EH (cell line): ENCODE measurements around the gene PCDHGA1.
"Not testable (repeated sequence)": the region's sequence is repeated elsewhere in the genome, so short reads cannot be mapped to it uniquely, and the experiment has no call there.

Experiments
- DNase-seq: peaks from one replicate; pipeline ENCODE4 v3.0.0-alpha.2; 2015; ENCODE audit warnings: low read depth

PCDHGA1 gene

DNA sequence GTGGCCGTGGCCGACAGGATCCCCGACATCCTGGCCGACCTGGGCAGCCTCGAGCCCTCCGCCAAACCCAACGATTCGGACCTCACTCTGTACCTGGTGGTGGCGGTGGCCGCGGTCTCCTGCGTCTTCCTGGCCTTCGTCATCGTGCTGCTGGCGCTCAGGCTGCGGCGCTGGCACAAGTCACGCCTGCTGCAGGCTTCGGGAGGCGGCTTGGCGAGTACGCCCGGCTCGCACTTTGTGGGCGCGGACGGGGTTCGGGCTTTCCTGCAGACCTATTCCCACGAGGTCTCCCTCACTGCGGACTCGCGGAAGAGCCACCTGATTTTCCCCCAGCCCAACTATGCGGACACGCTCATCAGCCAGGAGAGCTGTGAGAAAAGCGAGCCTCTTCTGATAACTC, 15.7 kb downstream of the PCDHGA1 start:
- not testable (repeated sequence) for DNase-seq

DNA sequence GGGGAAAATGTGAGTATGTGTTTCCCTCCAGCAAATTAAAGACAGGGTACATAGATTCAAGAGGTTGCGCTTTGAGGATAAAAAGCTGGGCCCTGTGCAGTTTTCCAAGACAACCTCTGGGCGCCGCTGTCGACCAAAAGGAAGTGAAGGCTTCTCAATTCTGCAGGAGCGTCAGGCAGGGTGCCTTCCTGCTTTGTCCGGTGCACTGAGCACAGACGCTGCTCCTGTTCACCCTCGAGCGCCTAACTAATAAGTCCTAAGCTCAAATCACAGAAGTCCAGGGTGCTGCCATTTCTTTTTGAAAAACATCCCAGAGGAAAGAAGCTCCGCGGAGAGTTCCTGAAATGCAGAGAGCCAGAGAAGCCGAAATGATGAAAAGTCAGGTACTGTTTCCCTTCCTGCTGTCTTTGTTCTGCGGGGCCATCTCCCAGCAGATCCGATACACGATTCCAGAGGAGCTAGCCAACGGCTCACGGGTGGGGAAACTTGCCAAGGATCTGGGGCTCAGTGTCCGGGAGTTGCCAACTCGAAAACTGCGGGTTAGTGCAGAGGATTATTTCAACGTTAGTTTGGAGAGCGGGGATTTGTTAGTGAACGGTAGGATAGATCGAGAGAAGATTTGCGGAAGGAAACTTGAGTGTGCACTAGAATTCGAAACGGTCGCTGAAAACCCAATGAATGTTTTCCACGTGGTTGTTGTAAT, 19.8 kb downstream of the PCDHGA1 start, which contains the start of gene PCDHGB1:
TSS of gene PCDHGB1 (plus strand) at position 183 of the 703 bp plus-strand sequence. CDS start at position 345, 162 bp downstream.
- DNase-seq = peak; percentile 36

DNA sequence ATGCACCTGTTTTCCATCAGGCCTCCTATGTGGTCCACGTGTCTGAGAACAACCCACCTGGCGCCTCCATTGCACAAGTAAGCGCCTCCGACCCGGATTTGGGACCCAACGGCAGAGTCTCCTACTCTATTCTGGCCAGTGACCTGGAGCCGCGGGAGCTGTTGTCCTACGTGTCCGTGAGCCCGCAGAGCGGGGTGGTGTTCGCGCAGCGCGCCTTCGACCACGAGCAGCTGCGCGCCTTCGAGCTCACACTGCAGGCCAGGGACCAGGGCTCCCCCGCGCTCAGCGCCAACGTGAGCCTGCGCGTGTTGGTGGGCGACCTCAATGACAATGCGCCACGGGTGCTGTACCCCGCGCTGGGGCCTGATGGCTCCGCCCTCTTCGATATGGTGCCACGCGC, 21.3 kb downstream of the PCDHGA1 start:
- DNase-seq = no peak

DNA sequence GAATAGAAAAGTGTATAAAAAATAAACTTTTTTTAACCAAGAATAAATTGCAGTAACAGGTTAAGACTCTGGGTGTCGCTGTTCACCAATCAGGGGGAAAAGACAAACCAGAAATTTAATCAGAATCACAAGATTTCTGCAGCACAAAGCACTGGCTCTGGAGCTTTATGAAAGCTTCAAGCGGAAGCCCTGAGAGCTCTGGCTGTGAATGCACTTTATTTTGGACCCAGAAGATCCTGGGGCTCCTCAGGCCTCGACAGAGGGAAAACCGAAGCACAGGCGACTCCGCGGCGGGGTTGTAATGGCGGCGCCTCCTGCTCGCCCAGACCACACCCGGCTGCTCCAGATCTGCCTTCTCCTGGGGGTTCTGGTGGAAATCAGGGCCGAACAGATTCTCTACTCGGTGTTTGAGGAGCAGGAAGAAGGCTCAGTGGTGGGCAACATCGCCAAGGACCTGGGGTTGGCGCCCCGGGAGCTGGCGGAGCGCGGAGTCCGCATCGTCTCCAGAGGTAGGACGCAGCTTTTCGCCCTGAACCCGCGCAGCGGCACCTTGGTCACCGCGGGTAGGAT, 24.7 kb downstream of the PCDHGA1 start, which contains the start of gene PCDHGA4:
TSS of gene PCDHGA4 (plus strand) at position 122 of the 570 bp plus-strand sequence. CDS start at position 209, 87 bp downstream.
- DNase-seq = no peak

DNA sequence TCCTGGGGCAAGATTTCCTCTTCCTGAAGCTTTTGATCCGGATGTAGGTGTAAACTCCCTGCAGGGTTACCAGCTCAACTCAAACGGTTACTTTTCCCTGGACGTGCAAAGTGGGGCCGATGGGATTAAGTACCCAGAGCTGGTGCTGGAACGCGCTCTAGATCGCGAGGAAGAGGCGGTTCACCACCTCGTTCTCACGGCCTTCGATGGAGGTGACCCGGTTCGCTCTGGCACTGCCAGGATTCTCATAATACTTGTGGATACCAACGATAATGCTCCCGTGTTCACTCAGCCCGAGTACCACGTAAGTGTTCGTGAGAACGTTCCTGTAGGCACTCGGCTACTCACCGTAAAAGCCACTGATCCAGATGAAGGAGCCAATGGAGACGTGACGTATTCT, 25.3 kb downstream of the PCDHGA1 start:
- no peak for DNase-seq

DNA sequence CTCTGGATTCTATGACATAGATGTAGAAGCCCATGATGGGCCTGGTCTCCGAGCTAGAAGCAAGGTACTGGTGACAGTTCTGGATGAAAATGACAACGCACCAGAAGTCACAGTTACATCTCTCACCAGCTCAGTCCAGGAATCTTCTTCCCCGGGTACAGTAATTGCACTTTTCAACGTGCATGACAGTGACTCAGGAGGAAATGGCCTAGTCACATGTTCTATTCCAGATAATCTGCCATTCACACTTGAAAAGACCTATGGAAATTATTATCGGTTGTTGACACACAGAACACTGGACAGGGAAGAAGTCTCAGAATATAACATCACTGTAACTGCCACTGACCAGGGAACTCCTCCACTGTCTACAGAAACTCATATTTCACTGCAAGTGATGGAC, 25.8 kb downstream of the PCDHGA1 start:
- DNase-seq = no peak

DNA sequence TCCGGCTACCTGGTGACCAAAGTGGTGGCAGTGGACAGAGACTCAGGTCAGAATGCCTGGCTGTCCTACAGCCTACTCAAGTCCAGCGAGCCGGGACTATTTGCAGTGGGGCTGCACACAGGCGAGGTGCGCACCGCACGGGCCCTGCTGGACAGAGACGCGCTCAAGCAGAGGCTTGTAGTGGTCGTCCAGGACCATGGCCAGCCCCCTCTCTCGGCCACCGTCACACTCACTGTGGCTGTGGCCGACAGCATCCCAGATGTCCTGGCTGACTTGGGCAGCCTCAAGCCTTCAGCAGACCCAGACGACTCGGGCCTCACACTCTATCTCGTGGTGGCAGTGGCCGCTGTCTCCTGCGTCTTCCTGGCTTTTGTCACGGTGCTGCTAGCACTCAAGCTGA, 26.6 kb downstream of the PCDHGA1 start:
- no peak for DNase-seq

DNA sequence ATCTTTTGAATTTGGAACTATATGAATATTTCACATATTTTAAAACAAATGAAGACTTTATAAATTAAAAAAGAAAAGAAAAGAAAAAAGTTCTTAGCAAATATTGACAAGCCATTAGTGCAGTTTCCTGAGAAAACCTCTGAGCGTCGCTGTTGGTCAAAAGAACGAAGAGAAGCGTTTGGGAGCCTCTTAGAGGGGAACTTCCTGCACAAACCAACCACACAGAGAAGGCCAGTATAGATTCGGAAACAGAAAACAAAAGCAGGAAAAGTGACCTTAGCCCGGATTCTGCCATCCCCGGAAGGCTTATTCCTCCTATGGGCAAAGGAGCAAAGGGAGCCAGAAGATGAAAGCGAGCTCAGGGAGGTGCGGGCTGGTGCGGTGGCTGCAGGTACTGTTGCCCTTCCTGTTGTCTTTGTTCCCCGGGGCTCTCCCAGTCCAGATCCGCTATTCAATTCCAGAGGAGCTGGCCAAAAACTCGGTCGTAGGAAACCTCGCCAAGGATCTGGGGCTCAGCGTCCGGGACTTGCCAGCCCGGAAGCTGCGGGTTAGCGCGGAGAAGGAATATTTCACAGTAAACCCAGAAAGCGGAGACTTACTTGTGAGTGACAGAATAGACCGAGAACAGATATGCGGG, 29.6 kb downstream of the PCDHGA1 start, which contains the start of gene PCDHGB2:
TSS of gene PCDHGB2 (plus strand) at position 205 of the 637 bp plus-strand sequence. CDS start at position 347, 142 bp downstream.
- DNase-seq = peak; percentile 51

DNA sequence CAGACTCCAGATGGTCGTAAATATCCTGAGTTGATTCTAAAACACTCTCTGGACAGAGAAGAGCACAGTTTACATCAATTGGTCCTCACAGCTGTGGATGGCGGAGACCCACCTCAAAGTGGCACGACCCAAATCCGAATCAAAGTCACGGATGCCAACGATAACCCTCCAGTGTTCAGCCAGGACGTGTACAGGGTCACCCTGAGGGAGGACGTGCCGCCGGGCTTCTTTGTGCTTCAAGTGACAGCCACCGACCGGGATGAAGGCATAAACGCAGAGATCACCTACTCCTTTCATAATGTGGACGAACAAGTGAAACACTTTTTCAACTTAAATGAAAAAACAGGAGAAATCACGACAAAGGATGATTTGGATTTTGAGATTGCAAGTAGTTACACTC, 30.4 kb downstream of the PCDHGA1 start:
- DNase-seq = no peak

DNA sequence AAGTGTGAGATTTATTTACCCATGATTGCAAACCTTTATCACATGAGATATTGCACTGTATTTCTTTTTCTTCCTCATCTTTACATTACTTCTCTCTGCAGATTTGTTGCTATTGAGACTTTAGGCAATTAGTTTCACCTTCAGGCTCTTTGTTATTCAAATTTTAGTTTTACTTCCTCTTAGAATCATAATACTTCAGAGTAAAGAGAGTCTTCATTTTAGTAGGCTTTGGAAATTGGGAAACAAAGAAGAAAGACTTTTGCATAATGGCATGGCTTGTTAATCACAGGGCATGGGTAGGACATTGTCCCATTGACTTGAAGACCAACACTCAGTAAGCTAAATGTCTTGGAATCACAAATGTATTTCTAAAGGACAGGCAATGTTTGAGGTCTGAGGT, 32.4 kb downstream of the PCDHGA1 start:
- DNase-seq = no peak

DNA sequence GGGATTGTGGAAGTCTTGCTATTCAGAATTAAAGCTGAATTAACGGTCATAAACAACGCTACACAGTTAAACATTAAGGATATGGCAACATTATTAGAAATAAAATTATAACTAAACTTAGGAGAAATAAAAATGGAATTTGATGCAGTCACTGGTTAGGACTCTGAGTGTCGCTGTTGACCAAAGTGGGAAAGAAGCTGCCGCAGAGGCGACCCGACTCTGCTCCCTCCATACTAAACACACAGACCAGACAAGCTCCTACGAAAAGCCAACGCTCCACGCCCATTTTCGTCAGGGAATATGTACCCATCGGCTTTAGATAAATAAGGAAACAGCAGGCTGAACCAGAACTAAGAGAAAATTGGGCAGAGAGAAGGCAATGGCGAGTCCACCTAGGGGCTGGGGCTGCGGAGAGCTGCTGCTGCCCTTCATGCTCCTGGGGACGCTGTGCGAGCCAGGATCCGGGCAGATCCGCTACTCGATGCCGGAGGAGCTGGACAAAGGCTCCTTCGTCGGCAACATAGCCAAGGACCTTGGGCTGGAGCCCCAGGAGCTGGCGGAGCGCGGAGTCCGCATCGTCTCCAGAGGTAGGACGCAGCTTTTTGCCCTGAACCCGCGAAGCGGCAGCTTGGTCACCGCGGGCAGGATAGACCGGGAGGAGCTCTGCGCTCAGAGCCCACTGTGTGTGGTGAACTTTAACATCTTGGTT, 33.8 kb downstream of the PCDHGA1 start, which contains the start of gene PCDHGA5:
TSS of gene PCDHGA5 (plus strand) at position 211 of the 709 bp plus-strand sequence. CDS start at position 380, 169 bp downstream.
- peak; percentile 63 for DNase-seq

DNA sequence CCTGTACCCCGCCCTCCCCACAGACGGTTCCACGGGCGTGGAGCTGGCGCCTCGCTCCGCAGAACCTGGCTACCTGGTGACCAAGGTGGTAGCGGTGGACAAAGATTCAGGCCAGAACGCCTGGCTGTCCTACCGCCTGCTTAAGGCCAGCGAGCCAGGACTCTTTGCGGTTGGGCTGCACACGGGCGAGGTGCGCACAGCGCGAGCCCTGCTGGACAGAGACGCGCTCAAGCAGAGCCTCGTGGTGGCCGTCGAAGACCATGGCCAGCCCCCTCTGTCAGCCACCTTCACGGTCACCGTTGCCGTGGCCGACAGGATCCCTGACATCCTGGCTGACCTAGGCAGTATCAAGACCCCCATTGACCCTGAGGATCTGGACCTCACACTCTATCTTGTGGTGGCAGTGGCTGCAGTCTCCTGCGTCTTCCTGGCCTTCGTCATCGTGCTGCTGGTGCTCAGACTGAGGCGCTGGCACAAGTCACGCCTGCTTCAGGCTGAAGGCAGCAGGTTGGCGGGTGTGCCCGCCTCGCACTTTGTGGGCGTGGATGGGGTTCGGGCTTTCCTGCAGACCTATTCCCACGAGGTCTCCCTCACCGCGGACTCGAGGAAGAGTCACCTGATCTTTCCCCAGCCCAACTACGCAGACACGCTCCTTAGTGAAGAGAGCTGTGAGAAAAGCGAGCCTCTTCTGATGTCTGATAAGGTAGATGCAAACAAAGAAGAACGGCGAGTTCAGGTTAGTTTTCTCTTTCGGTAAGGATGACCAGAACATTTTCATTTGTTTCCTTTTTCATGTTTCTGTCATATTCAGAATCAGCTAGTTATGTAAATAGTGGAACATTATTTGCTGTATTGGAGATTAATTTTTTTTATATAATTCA, 35.9 kb downstream of the PCDHGA1 start:
- DNase-seq = no peak

DNA sequence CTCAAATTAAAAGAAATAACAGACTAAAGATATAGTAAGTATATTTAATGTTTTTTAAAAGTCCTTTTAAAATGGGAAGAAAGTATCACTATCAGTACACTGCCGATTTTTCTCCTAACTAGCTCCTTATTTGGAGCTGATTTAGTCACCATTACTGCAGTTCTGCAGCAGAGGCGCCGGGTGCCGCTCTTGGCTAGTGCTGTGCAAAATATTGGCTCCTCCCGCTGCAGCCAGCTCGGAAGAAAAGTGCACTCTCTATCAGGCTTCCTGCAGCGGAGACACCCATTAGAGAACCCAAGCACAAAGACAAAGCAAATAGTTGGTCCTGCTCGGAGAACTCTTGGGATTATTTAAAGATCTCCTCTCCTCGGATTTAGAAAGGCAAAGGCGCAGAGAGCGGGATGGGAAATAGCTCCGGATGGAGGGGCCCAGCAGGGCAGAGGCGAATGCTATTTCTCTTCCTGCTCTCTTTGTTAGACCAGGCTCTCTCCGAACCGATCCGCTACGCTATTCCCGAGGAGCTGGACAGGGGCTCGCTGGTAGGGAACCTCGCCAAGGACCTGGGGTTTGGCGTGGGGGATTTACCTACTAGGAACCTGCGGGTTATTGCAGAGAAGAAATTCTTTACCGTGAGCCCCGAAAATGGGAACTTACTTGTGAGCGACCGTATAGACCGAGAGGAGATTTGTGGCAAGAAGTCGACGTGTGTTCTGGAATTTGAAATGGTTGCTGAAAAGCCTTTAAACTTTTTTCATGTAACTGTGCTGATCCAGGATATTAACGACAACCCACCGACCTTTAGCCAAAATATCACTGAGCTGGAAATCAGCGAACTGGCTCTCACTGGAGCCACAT, 39.9 kb downstream of the PCDHGA1 start, which contains the start of gene PCDHGB3:
TSS of gene PCDHGB3 (plus strand) at position 249 of the 855 bp plus-strand sequence. CDS start at position 402, 153 bp downstream.
- DNase-seq = peak; percentile 79

DNA sequence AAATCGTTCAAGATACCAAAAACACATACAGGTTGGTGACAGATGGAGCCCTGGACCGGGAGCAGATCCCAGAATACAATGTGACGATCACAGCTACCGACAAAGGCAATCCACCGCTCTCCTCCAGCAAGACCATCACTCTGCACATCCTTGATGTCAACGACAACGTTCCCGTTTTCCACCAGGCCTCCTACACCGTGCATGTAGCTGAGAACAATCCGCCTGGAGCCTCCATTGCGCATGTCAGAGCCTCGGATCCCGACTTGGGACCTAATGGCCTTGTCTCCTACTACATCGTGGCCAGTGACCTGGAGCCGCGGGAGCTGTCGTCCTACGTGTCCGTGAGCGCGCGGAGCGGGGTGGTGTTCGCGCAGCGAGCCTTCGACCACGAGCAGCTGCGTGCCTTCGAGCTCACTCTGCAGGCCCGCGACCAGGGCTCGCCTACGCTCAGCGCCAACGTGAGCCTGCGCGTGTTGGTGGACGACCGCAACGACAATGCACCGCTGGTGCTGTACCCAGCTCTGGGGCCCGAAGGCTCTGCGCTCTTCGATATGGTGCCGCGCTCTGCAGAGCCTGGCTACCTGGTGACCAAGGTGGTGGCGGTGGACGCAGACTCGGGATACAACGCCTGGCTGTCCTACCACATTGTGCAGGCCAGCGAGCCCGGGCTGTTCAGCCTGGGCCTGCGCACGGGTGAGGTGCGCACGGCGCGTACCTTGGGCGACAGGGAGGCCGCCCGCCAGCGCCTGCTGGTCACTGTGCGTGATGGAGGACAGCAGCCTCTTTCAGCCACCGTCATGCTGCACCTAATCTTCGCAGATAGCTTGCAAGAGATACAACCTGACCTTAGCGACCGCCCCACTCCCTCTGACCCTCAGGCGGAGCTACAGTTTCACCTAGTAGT, 41.5 kb downstream of the PCDHGA1 start:
- no peak for DNase-seq

DNA sequence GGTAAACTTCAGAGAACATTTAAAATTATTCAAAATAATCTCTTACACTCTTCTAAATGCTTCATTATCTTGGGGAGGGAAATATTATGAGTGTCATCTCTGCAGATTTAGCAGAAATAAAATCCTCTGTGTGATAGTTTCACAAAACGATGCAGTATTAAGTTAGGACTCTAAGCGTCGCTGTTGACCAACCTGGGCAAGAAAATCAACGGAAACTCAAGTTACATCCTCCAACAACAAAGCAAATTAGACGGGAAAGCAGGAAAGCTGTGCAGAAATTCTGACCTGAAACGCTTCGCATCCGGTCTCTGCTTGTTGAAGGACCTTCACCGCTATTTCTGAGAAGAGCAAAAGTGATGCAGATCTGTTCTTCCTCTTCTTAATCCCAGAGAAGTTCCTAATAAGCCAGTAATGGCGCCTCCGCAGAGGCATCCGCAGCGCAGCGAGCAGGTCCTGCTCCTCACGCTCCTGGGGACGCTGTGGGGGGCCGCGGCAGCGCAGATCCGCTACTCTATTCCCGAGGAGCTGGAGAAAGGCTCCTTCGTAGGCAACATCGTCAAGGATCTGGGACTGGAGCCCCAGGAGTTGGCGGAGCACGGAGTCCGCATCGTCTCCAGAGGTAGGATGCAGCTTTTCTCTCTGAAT, 43.5 kb downstream of the PCDHGA1 start, which contains the start of gene PCDHGA6:
TSS of gene PCDHGA6 (plus strand) at position 219 of the 645 bp plus-strand sequence. CDS start at position 412, 193 bp downstream.
- peak; percentile 48 for DNase-seq

DNA sequence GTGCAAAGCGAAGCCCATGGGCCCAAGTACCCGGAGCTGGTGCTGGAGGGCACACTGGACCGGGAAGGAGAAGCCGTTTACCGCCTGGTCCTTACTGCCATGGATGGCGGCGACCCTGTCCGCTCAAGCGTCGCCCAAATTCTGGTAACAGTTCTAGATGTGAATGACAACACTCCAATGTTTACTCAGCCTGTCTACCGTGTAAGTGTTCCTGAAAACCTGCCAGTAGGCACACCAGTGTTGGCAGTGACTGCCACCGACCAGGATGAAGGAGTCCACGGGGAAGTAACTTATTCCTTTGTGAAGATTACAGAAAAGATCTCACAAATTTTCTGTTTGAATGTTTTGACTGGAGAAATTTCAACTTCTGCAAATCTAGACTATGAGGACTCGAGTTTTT, 44.3 kb downstream of the PCDHGA1 start:
- no peak for DNase-seq

DNA sequence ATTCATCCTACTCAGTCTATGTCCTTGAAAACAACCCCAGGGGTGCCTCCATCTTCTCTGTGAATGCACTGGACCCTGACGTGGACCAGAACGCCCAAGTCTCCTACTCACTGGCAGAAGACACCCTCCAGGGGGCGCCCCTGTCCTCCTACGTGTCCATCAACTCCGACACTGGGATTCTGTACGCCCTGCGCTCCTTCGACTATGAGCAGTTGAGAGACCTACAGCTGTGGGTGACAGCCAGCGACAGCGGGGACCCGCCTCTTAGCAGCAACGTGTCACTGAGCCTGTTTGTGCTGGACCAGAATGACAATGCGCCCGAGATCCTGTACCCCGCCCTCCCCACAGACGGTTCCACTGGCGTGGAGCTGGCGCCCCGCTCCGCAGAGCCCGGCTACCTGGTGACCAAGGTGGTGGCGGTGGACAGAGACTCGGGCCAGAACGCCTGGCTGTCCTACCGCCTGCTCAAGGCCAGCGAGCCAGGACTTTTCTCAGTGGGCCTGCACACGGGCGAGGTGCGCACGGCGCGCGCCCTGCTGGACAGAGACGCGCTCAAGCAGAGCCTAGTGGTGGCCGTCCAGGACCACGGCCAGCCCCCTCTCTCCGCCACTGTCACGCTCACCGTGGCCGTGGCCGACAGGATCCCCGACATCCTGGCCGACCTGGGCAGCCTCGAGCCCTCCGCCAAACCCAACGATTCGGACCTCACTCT, 45.3 kb downstream of the PCDHGA1 start:
- DNase-seq = not testable (repeated sequence)
